ENCODE measurements around the gene MAP2.
"Not testable (repeated sequence)": the region's sequence is repeated elsewhere in the genome, so short reads cannot be mapped to it uniquely, and the experiment has no call there.

Gene MAP2

GRCh38 chr2:209492296-209492695 lies 68.4 kb downstream of the MAP2 start:
- not testable (repeated sequence) for DNase-seq

- DNase-seq: not testable (repeated sequence)
These were observed 71.3 kb downstream of the MAP2 start for GRCh38 chr2:209495068-209495620.

GRCh38 chr2:209495855-209496585 lies 72.2 kb downstream of the MAP2 start:
- DNase-seq: peak; percentile 37

- no peak for DNase-seq
These were observed 72.7 kb downstream of the MAP2 start for GRCh38 chr2:209496586-209496982.

- DNase-seq: no peak
These were observed 74.8 kb downstream of the MAP2 start for GRCh38 chr2:209498614-209499013.

- DNase-seq: no peak
These were observed 75.2 kb downstream of the MAP2 start for GRCh38 chr2:209499069-209499468.

GRCh38 chr2:209501579-209501978 lies 77.7 kb downstream of the MAP2 start:
- no peak for DNase-seq

- no peak for DNase-seq
These were observed 81.6 kb downstream of the MAP2 start for GRCh38 chr2:209505410-209505809.

GRCh38 chr2:209508255-209508654 lies 84.4 kb downstream of the MAP2 start:
- no peak for DNase-seq

GRCh38 chr2:209511637-209512036 lies 87.8 kb downstream of the MAP2 start:
- DNase-seq: no peak

- DNase-seq: no peak
These were observed 89.1 kb downstream of the MAP2 start for GRCh38 chr2:209512971-209513370.

GRCh38 chr2:209517436-209517835 lies 93.6 kb downstream of the MAP2 start:
- no peak for DNase-seq

- DNase-seq: no peak
These were observed 95.4 kb downstream of the MAP2 start for GRCh38 chr2:209519271-209519670.

GRCh38 chr2:209519906-209520305 lies 96.1 kb downstream of the MAP2 start:
- peak; percentile 92 for DNase-seq

GRCh38 chr2:209523041-209523740 lies 99.3 kb downstream of the MAP2 start:
- DNase-seq: no peak

GRCh38 chr2:209523867-209524266 lies 100.0 kb downstream of the MAP2 start:
- no peak for DNase-seq

GRCh38 chr2:209525331-209525730 lies 101.5 kb downstream of the MAP2 start:
- DNase-seq: no peak

GRCh38 chr2:209525834-209526281 lies 102.0 kb downstream of the MAP2 start:
- no peak for DNase-seq

GRCh38 chr2:209526561-209526960 lies 102.7 kb downstream of the MAP2 start:
- no peak for DNase-seq

- no peak for DNase-seq
These were observed 105.7 kb downstream of the MAP2 start for GRCh38 chr2:209529579-209529978.

GRCh38 chr2:209532321-209532720 lies 108.5 kb downstream of the MAP2 start:
- DNase-seq: no peak

GRCh38 chr2:209533391-209533790 lies 109.5 kb downstream of the MAP2 start:
- DNase-seq: no peak

- no peak for DNase-seq
These were observed 110.4 kb downstream of the MAP2 start for GRCh38 chr2:209534228-209534627.

- DNase-seq: no peak
These were observed 112.5 kb downstream of the MAP2 start for GRCh38 chr2:209536363-209536762.

Data from DMS 273 treated with DMSO at 0.1 percent for 48 hours (cell line).